Activated T-cell treated with anti-CD3 and anti-CD28 coated beads for 1 hour (primary cell): Measurements from ENCODE around the gene APOL6.
"Not testable (repeated sequence)": the region's sequence is repeated elsewhere in the genome, so short reads cannot be mapped to it uniquely, and the experiment has no call there.

Source experiments
- DNase-seq: peaks from one replicate; pipeline ENCODE4 v3.0.0-alpha.2; 2020; ENCODE audit warnings: low read depth

Gene APOL6

DNA sequence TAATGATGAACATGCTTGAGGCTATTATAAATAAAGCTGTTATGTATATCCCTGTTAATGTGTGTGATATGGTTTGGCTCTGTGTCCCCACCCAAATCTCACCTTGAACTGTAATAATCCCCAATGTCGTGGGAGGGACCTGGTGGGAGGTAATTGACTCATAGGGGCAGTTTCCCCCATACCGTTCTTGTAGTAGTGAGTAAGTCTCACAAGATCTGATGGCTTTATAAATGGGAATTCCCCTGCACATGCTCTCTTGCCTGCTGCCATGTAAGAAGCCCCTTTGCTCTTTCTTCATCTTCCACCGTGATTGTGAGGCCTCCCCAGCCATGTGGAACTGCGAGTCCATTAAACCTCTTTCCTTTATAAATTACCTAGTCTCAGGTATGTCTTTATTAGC is 31.2 kb downstream of the APOL6 start:
- not testable (repeated sequence) for DNase-seq

DNA sequence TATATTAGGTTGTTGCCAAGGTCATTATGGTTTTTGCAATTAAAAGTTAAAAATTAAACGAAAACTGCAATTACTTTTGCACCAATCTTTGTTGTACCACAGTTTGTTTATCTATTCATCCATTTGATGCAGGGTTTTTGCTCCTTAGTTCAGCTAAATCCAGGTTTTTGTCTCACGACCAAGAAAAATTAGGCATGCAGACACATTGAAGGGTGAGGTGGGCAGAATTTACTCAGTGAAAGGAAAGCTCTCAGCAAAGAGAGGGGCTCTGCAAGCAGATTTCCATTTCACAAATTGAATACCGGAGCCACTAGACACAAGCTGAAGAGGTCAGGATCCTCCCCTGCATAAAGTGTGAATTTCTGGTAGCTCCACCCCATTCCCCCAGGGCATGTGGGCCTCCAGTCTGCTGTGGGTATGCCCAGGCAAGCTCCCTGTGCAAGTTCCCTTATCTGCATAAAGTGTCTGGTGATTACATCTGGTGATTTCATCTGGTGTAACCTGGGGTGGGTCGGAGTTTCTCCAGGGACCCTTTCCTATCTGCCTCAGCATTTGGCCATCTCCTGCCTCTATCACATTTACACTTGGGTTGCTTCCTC is 33.3 kb downstream of the APOL6 start:
- no peak for DNase-seq

DNA sequence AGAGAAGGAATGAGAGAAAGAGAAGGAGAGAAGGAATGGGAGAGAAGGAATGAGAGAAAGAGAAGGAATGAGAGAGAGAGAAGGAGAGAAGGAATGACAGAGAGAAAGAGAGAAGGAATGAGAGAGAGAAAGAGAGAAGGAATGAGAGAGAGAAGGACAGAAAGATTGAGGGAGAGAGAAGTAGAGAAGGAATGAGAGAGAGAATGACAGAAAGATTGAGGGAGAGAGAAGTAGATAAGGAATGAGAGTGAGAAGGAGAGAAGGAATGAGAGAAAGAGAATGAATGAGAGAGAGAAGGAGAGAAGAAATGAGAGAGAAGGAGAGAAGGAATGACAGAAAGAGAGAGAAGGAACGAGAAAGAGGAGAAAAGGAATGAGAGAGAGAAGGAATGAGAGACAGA is 35.3 kb downstream of the APOL6 start:
- no peak for DNase-seq

DNA sequence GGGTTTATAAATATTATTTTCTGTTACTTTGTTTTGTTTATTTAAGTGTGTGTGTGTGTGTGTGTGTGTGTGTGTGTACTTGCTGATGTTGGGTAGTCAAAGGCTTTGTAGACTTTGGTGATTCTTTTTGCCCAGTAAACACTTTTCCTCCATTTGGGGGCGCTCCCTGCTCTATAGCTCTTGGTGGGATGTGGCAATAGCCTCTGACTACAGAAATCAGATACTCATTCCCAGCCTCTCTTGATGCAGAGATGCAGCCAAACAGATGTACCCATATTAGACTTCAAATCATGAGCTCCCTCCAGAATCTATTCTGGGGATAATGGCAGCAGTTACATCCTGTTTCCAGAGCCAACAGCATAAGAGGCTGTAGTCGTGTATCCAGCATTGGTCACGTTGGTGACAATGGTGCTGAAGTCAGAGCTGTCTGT is 36.0 kb downstream of the APOL6 start:
- no peak for DNase-seq

DNA sequence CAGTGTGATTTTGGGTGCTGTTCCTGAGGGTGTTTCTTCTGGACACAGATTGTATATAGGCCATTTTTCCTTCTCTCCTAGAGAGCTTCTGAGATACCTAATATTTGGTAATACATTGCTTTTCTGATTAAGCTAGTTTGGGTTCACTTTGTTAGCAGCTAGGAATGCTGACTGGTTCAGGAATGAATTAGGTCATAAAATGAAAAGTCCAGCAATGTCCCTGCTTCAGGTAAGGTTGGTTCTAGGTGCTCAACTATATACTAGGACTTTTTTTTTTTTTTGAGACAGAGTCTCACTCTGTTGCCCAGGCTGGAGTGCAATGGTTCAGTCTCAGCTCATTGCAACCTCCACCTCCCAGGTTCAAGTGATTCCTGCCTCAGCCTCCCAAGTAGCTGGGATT is 36.5 kb downstream of the APOL6 start:
- no peak for DNase-seq

DNA sequence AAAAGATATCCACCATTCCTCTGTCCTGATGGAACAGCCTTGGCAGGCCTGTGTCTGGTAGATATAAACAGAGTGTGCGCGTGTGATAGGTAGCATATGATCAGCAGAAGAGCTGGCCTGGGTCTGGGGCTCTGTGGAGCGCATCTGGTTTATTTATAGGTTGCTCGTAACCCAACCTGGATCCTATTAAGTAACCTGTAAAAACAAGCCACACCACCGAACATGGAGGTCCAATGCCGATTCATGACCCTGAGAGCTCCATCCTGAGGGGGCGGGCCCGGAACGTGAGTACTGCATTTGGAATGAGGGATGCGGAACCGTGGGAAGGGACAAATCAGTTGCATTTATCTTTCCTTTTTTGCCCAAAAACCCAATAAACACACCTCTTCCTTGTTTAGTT is 37.5 kb downstream of the APOL6 start:
- no peak for DNase-seq

DNA sequence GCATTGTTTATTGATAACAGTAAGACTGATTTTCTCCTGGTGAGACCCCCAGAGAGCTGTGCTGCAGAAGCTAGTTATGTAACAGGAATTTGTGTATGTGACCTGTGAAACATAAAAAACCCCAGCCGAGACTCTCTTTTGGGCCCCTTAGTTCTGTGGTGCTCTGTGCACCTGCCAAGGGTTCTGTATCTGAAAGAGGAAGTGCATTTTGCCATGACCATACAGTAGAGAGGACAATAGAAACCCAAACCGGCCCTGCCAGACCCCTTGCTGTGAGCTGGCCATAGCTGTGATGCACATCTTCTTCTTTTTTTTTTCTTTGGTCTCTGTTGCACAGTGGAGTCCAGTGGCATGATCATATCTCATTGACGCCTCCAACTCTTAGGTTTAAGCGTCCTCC is 38.1 kb downstream of the APOL6 start:
- no peak for DNase-seq

DNA sequence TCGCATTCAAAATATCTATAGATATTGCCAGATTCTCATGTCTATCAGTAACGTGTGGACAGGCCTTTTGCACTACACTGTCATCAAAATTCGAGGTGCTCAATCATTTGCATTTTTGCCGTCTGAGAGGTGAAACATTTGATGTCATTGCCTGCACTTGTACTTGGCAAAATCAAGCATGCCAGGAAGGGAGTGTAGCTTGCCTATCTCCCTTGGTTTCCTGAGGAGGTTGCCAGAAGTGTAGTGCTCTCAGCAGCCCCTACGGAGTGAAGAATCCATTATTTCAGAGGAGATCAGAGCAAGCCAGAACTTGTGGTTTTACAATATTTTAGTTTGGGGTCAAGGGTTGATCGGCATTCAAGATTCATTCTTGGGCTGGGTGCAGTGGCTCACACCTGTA is 39.2 kb downstream of the APOL6 start:
- no peak for DNase-seq

DNA sequence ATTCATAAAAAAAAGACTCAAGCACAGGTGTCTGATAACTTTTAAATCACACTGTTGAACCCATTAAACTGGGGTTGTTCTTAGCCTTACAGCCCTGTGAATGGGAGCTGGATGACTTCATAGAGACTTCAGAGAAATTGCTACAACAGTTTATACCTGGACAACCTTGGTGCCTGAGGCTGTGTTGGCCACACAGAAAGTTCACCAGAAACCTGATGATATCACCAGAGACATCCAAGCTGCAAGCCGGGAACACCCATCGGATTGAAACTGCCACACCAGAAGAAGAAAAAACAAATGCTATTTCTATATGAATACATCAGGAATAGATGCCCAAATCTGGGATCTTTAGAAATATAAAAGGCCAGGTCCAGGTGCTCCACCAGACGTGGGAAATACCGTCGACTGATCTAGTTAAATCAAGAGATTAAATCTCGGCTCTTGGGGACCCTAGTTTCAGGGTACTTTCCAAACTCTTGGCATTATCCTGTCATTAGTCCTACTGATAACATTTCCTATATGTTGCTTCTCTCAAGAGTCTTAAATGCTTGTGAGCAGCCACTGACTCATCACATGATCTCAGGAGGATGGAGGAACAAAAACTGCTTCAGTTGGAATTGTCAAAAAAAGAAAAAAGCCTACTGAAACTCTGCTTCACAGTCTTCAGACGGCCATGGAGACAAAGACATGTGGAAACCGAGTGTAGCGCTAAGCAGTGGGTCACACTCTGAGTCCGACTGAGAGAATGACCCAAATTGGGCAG is 40.8 kb downstream of the APOL6 start:
- no peak for DNase-seq

DNA sequence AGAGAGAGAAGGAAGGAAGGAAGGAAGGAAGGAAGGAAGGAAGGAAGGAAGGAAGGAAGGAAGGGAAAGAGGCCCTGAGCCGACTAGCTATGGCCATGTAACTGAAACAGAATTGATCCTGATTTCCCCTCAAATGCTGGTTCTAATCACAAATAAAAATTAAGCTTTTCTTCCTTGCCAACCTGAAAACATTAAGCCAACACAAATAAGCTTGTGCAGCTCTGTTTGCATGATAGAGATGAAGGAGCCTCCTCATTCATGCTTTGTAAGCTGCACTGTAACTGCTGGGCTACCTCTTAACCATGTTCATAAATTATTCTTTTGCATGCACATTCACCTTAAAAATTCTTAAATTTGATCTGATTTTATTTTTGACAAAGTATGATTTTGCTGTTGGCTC is 41.8 kb downstream of the APOL6 start:
- no peak for DNase-seq

DNA sequence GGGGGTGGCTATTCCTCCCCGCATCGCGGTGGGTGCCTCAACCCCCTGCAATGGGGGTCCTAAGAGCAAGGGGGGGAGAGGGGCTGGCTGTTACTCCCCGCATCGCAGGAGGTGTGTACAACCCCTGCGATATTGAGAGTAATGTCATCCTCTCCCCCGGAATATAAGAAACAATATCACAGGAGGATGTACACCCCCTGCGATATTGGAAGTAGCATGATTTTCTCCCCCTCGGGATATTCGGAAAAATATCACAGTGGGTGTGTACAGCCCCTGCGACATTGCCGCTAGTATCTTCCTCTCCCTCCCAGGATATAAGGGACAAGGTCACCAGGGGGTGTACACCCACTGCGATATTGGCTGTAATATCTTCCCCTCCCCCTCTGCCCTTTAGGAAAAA is 47.0 kb downstream of the APOL6 start:
- no peak for DNase-seq

DNA sequence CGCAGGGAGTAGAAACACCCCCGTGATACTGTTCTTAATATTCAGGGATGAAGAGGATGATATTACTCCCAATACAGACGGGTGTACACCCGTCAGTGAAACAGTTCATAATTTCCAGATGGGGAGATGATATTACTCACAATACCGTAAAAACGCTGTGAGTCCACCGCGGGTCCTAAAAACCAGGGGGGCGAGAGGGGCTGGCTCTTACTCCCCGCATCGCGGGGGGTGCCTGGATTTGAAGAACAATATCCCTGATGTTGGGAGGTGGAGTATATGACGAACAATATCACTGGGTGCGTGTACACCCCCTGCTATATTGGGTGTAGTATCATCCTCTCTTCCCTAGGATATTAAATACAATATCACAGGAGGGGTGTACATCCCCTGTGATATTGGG is 48.9 kb downstream of the APOL6 start:
- no peak for DNase-seq

DNA sequence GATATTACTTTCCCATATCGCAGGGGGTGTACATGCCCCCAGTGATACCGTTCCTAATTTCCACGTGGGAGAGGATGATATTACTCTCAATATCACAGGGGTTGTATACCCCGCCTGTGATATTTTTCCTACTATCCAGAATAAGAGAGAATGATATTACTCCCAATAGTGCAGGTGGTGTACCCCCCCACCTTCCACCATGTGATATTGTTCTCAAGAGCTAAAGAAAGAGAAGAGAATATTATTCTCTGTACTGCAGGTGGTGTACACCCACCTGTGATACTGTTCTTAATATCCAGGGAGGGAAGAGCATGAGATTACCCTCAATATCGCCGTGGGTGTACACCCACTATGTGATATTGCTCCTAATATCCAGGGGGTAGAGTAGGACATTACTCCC is 51.6 kb downstream of the APOL6 start:
- DNase-seq: not testable (repeated sequence)

DNA sequence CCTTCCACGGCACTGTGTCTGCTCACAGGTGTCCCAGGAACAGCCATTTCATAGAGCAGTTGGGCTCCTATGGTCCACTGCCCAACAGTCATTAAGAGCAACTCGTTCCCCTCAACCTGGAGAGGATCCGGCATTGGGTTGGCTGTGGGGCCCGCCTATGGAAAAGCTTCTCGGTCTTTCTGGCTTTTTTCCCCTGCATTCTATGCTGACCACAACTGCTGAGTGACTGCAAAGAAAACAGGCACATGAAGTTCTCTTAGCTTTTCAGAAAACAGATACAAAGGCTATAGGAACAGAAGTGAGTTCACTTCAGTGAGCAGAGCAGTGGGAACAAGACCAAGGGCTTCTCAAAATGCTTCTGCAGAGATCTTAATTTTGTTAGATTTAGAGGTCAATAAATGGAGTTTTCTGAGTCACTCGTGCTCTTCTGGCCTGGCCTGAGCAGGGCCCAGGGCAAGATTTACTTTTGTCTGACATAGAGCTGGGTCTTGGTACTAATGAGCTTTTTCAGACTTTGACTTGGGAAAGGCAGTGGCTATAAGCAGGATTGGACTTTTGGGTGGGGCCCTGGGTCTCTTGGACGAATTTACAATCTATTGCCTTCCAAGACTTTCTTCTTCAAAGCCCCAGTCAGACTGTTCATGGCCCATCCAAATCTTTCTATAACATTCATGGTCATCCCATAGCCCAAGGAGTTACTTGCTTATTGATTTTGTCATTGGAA is 55.8 kb downstream of the APOL6 start:
- DNase-seq: no peak

DNA sequence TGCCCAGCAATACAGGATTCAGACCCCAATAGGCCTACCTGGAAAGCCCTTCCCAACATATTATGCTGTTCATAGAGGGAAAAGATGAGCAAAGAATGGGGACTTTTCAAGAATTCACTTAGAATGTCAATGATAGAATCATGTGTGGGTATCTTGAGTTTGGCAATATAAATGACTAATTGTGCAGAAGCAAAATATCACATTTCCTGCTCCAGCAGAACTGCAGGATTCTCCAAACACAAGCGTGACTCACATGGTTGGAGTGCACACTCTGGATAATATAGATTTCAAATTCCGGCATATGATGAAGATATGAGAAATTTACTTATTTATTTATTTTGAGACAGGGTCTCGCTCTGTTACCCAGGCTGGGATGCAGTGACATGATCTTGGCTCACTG is 56.9 kb downstream of the APOL6 start:
- DNase-seq: no peak

DNA sequence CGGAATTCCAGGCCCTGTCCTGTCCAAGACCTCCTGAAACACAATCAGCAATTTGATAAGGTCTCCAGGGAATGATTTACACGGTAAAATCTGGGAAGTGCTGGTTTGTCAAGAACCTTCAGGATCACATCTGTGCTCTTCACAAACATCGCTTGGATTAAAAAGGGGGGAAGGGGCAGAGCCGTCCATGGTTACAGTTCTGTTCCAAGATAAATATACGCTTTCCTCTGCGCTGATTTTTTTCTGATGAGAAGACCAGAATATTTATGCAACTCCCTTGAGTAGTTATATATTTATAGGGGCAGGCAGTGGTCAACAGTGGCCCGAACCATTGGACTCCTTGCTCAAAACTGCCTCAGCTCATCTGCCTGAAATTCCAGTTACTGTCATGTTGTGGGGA is 60.2 kb downstream of the APOL6 start:
- no peak for DNase-seq

DNA sequence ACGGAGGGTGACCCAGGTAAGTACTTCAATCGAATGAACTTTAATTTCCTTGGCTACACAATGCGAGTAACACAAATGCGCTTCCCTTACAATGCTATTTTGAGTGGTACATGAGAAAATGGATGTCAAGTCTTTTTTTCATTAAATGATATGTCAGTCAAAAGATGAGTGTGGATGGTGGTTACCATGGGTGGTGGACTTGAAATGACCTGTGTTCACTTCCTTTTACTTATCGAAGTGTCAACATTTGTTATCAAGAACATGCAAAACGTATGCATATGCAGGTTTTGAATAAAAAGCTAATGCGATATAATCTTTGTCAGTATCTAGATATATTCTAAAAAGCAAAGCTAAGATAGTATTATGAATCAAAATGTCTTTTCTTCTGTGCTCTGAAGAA is 60.7 kb downstream of the APOL6 start:
- no peak for DNase-seq

DNA sequence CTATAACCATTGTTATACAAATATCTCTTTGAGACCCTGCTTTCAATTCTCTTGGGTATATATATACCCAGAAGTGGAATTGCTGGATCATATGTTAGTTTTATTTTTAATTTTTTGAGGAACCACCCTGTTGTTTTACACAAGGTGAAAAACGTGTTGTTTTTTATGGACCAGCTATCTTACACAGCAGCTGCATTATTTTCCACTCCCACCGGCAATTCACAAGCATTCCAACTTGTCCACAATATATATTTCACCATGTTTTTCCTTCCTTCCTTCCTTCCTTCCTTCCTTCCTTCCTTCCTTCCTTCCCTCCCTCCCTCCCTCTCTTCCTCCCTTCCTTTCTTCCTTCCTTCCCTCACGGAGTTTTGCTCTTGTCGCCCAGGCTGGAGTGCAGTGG is 63.1 kb downstream of the APOL6 start:
- DNase-seq: no peak

DNA sequence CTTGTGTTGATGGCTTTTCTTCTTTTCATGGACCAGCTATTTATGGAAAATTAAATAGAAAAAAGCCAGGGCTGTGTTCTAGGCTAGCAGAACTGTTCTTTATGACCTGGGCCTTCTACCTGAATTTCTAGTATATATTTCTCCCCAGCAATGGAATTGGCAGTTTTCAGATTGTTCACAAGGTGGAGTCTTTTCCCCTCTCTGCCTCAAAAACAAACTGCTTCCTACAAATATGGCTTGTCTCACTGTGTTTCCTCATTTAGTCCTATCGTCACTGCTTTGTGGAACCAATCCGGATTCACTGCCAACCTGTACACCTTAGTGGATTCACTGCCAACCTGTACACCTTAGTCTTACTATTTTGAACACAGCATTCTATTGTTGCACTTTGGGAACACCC is 64.4 kb downstream of the APOL6 start:
- DNase-seq: no peak

DNA sequence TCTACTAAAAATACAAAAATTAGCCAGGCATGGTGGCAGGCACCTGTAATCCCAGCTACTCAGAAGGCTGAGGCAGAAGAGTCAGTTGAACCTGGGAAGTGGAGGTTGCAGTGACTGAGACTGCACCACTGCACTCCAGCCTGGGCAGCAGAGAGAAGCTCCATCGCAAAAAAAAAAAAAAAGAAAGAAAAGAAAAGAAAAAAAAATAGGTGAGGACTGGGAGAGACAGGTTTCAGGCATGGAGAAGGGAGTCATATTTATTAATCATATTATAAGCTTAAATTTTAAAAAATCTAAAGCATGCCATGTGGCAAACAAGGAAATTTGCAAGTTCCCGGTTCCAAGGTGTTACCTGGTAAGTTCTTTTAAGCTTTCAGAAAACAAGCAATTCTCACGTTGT is 69.3 kb downstream of the APOL6 start, which contains the start of gene APOL5:
APOL5 (plus strand) TSS at position 301 of the 400 bp plus-strand sequence; CDS start at position 301, 0 bp downstream.
- DNase-seq: no peak
